GM19372 (cell line): ENCODE data around the gene DLK1.

Experiments used
- ATAC-seq: cut with Tn5 transposase; IDR thresholded peaks from one replicate; pipeline ENCODE4 v1.9.1; 2021; ENCODE audit warnings: mild to moderate bottlenecking, low read depth, moderate library complexity; ENCODE audit not compliant: unreplicated experiment

DLK1 gene

DNA sequence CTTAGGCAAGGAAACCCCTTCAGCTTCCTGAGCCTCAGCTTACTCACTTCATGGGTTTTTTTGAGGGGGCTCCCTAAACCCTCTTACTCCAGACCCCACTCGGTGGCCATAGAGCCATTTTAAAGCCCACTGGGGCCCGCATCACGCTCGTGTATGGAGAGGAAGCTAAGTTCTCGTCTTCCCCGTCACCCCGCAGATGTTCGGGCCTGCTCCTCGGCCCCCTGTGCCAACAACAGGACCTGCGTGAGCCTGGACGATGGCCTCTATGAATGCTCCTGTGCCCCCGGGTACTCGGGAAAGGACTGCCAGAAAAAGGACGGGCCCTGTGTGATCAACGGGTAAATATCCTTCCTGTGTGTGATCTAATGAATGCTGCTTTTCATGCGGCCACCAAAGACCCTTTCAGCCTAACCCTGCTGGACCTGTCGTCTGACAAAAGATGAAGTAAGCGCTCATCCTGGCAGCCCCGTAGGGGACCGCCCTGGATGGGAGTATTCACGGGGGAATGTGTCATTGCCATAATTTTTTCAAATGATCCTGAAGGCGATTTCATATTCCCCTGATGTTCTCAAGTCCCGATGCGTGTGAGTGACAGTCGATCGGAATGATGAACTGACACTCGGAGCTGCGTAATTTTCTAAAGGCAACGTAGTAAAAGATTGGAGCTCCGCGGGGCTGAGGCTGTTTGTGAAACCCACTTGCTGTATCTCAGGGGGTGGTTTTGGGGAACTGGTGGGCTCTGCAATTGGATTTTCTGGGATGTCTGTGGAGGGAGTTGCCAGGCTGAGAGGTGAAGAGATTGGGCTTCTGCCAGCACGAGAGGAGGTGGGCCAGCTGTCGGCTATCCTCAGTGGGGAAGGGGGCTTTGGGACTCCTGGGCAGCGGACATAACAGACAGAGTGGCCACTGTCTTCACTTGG lies 5.4 kb downstream of the DLK1 start:
- ATAC-seq, result no peak

DNA sequence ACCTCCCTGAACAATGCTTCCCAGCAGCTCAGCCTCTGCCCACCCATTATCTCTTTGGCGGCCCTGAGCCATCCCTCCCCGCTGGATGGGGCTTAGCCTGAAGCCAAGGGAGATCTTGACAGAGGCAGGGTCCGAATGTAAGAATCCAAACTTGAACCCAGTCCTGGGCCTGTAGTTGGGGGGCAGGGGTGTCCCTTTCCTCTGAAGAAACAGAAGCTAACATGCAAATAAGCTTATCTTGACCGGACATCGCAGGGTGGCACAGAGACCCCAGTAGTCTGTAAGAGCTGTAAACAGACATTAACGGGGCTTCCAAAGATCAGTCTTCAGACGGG lies 6.0 kb downstream of the DLK1 start:
- no peak for ATAC-seq

DNA sequence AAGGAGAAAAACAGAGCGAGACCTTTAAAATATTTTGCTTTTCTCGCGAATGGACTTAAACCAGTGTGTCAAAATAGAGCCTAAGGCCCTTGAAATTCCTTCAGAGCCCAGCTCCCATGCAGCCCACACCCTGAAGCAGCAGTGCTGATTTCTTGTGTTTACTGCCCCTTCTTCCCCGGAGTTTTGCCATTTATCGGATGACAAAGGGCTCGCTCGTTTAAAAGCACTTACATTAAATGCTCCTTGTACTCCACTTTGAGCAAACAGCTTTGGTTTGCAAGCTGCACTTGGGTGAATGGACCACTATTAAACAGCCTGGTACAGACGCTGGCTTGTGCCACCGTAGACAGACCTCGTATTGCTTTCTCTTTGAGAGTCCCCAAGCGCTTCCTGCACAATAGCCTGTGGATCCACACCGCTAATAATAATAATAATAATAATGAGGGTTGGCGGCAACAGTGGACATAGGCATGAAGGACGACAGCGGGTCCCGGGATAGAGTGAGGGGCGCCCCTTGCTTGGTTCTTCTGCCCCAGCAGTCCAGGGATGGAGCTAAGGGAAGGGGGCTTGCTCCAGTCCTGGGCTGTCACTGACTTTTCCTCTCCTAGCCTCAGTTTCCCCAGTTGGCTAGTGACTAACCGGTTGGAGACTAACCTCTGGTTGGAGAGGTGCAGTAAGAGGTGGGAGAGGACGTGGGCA lies 6.6 kb downstream of the DLK1 start:
- no peak for ATAC-seq

DNA sequence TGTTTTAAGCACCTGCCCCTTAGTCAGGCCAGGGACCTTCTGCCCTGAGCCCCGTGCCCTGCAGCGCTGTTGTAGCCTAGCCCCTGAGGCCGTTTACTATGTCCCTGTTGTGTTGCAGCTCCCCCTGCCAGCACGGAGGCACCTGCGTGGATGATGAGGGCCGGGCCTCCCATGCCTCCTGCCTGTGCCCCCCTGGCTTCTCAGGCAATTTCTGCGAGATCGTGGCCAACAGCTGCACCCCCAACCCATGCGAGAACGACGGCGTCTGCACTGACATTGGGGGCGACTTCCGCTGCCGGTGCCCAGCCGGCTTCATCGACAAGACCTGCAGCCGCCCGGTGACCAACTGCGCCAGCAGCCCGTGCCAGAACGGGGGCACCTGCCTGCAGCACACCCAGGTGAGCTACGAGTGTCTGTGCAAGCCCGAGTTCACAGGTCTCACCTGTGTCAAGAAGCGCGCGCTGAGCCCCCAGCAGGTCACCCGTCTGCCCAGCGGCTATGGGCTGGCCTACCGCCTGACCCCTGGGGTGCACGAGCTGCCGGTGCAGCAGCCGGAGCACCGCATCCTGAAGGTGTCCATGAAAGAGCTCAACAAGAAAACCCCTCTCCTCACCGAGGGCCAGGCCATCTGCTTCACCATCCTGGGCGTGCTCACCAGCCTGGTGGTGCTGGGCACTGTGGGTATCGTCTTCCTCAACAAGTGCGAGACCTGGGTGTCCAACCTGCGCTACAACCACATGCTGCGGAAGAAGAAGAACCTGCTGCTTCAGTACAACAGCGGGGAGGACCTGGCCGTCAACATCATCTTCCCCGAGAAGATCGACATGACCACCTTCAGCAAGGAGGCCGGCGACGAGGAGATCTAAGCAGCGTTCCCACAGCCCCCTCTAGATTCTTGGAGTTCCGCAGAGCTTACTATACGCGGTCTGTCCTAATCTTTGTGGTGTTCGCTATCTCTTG lies 7.6 kb downstream of the DLK1 start:
- ATAC-seq, result no peak

DNA sequence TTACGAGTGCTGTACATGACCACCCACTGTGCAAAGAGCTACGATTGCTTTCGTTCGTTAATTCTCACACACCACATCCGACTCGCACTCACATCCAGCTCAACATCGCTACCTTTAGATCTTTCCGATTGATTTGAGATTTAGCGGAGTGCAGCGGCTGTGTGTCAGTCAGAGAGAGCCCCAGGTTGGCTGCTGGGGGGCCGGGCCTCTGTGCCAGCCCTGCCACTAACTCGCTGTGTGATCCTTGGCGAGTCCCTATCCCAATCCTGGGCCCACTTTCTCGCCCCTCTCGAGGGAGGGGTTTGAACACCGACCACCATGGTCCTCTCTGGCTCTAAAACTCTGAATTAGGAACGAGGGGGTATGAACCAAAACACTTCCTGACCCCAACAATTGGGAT lies 8.6 kb downstream of the DLK1 start:
- ATAC-seq, result no peak

DNA sequence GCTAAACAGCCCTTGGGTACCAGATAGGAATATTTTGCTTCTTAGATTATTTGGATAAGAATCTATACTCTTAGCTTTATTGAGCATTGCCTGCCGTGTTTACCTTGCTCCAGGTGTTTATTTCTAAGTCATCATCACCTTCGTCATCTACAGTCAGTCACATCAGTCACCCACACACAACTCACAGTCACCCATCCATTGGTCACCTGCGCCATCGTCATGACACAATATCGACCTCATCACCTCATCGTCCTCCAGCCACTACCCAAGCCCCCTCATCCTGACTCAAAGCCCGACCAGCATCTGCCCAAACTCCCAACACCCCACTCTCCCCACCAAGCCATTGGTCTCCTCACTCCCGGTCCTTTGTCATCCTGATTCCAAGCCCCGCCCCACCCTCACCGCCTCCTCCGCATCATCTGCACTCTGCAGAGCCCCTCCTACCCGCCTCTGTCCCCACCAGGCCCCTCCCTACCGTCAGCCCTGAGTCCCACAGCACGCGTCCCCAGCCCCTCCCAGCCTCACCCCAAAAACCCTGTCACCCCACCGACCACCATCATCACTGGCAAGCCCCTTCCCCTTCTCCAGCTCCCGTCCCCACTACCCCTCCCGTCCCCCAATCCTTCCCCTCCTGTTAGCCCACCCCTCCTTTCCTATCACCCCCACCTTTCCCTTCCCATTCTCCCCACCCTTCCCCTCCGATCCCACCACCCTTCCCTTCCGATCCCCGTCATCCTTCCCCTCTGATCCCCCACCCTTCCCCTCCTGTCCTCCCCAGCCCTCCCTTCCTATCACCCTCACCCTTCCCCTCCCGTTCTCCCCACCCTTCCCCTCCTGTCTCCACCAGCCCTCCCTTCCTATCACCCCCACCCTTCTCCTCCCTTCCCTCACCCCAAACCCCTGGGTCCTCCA lies 9.8 kb downstream of the DLK1 start:
- no peak for ATAC-seq

DNA sequence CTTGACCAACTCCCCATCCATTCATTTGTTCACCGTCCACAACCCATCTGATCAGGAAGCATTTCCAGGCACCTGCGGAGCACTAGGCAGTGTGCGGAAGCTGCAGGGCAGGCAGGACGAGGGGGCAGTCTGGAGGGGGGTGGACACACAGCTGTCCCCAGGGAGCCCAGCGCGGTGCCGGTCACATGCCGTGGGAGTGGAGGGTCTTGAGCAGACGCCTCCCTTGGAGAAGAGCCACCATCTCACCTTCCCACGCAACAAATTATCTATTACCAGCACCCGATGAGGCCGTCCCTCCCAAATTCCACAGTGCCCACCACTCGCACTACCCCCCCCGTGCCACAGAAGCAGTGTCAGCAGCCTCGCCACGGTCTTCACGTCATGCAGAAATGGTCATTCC lies 10.8 kb downstream of the DLK1 start:
- ATAC-seq, result no peak

DNA sequence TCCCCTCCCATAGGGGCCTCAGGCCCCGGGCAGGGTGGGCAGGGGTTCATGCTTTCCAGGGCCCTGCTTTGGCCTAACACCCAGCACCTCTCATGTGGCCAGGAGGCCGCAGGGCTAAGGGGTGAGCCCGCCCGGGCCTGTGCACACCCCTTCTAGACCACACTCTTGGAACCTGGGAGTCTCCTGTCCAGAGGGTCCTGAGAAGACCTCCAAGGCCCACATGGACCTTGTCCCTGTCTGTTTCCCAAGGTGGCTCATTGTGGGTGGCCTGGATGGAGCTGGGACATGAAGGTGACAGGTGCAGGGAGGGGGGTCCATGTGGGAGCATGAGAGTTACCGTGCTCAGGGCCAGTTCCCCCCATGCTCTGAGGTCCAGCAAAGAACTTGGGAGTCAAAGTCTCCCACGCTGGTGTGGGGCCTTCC lies 11.6 kb downstream of the DLK1 start:
- no peak for ATAC-seq

DNA sequence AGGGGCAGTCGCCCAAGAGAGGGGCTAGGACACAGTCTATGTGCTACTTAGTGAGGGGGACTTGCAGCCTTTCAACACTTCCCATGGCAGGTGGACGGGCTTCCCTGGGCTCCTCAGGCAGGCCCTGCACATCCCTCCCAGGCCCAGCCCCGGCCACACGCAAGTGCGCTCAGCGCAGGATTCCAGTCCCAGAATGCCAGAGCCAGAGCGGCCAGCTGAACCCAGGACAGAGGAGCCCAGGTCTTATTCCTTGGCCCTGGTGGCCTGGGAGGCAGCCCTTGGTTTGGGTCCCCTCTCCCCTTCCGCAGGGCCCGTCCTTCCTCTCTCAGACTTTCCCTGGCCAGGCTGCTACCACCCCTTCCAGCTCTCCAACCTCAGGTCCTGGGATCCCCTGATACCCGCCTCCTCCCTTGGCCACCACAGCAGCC lies 12.0 kb downstream of the DLK1 start:
- no peak for ATAC-seq

DNA sequence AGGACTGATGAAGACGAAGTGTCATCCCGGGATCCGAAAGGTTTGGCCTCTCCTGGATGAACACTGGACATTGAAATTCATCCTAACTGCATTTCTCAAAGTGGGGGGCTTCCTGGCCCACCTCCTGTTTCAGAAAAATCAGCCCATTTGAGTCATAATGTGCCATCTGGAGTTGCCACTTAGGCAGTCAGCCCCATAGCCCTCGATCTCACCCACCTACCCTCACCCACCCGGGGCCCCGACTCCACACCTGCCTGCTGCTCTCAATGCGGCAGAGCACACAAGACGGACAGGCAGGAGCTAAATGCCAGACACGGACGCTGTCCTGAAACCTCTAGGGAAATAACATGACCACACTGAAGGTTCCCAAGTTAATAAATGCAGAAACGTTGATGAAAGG lies 12.6 kb downstream of the DLK1 start:
- ATAC-seq, result no peak

DNA sequence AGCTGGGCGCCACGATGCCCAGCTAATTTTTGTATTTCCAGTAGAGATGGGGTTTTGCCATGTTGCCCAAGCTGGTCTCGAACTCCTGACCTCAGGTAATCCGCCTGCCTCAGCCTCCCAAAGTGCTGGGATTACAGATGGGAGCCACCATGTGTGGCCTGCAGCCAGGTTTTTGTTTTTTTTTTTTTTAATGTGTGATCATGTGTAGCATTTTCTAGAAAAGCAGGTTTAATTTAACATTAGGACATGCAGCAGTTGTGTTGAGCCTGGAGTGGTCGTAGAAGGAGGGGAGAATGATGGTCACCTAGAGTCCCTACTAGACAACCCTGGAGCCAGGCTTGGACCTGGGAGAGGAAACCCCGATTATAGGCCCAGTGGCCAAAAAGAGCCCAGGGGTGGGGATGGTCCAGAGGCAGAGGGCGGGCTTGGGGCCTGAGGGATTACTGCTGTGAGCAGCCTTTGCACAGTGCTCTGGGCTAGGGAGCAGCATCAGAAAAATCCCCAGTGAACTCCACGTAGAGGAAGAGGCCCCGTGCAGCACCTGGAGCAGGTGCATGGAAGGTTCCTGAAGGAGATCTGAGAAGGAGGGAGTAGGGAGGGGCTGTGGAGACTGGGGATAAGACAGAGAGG lies 13.6 kb downstream of the DLK1 start:
- no peak for ATAC-seq

DNA sequence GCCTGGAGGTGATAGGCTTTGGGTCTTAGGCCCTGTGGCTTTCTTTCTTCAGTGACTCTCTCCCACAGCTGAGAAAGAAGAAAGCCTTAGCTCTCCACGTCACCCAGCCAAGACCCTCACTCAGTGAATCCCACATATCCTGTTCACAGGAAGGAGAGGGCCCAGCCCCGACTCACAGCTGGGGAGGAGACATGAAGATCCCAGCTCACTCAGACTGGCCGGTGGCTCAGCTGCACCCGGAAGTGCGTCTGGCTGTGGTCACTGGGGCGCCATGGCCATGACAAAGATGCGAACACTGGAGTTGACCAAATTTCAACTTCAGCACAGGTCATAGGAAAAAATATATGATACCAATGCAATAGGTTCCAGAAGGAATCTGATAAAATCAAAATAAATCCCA lies 14.2 kb downstream of the DLK1 start:
- no peak for ATAC-seq

DNA sequence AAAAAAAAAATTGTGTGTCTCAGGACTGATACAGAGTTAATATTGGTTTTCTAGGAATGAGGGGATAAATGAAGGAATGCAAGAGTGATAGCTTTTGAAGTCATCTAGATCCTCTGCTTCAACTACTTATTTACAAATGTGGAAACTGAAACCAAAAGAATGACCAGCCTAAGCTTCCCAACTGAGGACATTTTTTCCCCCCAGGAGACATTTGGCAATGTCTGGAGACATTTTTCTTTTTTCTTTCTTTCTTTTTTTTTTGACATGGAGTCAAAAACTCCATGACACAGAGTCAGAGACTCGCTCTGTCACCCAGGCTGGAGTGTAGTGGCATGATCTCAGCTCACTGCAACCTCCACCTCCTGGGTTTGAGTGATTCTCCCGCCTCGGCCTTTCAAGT lies 15.3 kb downstream of the DLK1 start:
- no peak for ATAC-seq

DNA sequence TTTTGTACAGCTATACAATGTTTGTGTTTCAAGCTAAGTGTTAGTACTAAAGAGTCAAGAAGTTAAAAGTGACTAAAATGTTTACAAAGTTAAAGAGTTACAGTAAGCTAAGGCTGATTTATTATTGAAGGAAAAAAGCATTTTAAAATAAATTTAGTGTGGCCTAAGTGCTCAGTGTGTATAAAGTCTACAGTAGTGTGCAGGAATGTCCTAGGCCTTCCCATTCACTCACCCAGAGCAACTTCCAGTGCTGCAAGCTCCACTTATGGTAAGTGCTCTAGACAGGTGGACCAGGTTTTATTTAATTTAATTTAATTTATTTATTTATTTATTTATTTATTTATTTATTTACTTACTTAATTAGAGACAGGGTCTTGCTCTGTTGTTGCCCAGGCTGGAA lies 19.6 kb downstream of the DLK1 start:
- ATAC-seq, result no peak

DNA sequence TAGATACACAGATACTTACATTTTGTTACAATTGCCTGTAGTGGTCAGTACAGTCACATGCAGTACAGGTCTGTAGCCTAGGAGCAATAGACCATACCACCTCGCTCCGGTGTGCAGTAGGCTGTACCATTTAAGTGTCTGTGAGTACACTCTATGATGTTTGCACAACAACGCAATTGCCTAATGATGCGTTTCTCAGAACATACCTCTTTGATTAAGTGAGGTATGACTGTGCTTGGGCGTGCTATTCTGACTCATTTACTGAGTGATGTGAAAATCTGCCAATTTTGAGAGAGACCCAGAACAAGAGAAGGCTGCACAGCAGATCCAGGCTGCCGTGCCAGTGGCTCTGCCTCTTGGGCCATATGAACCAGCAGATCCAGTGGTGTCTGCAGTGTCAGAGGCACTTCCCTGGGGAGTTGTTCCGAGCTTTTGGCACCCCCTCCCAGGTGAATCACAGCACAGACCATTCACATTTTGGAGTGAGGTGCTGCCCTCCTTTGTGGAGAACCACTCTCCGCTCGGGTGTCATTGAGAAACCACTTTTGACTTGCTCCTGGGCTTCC lies 20.4 kb downstream of the DLK1 start:
- ATAC-seq, result no peak

DNA sequence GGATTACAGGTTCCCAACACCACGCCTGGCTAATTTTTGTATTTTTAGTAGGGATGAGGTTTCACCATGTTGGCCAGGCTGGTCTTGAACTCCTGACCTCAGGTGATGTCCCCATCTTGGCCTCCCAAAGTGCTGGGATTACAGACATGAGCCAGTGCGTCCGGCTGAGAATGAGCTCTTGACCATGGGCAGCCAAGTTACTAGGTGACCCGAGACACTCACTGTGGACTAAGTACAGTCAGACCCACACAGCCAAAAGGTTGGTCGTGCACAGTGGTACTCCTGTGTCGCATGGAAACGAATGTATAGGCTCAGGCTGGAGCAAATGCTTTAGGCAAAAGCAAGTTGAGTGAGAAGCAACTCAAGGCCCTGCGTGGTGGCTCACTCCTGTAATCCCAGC lies 21.0 kb downstream of the DLK1 start:
- ATAC-seq, result no peak

DNA sequence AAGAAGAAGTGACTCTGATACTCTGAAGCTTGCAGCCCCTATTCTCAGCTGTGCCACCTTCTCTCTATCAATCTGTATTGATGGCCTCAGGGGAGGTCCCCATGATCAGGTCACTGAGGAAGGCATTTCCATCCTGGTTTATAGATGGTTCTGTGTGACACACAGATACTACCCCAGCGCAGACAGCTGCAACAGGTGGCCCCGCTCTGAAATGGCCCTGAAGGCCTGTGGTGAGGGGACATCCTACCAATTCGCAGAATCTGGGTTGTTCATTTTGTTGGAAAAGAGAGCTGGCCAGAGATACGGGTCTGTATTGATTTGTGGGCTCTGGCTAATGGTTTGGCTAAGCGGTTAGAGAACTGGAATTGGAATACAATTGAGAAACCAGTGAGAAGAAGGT lies 21.7 kb downstream of the DLK1 start:
- ATAC-seq, result no peak

DNA sequence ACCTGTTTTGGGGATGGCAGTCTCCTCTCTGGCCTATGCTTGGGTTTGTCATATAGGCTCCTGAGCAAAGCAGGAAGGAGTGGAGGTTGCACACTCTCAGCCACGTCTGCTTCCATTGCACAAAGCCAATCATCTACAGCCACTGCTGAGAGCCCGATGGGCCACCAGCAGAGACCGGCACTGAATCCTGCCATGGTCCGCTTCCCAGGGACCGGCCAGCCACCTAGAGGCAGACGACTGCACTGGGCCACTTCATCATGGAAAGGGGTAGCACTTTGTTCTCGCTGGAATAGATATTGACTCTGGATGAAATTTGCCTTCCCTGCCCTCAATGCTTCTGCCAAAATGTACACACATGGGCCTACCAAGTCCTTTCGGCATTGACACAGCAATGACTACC lies 22.3 kb downstream of the DLK1 start:
- no peak for ATAC-seq

DNA sequence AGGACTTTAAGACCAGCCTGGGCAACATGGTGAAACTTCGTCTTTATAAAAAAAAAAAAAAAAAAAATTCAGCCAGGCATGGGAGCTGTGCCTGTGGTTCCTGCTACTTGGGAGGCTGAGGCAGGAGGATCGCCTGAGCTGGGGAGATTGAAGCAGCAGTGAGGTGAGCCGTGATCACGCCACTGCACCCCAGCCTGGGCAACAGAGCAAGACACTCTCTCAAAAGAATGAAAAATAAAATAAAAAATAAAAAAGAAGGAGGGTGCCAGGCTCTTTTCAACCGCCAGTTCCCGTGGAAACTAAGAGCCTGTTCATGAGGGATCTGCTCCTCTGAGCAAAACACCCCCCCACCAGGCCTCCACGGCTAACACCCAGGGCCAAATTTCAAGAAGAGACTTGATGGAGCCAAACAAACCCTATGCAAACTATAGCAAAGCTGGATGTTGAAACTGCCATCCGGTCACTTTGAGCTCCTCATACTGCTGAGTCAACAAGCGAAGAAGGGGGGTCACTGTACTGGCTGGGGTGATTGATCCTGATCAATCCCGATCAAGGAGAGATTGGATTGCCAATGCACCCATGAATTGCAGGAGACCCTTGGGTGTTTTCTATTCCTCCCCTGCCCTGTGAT lies 23.4 kb downstream of the DLK1 start:
- ATAC-seq, result no peak
